Calu3 (cell line): ENCODE measurements around the gene PRPF40A. TPM values are rescaled to one million over a fixed set of nuclear protein-coding genes. Genes with fewer than 3 reads are reported as not detected.

ENCODE experiments used
- BruUV-seq: library from RNA; stranded (reverse); fragments of 400-500 nt; replicated peaks from 2 replicates; lab custom pipeline; 2021; lab: Mats Ljungman, UMichigan
- CTCF ChIA-PET: fragments of 300-600 bp; sonication (Branson Sonifier 250); formaldehyde crosslinking; loops from one replicate; lab custom pipeline; 2022; ENCODE audit warnings: antibody characterized with exemption; lab: Charles Lee
- DNase-seq: peaks from one replicate; pipeline ENCODE4 v3.0.0; 2022
- H3K27ac Mint-ChIP-seq: one replicate; pipeline ENCODE4 v1.8.0; 2022; ENCODE audit warnings: mixed read lengths; ENCODE audit not compliant: unreplicated experiment
- H3K27me3 Mint-ChIP-seq: one replicate; pipeline ENCODE4 v1.8.0; 2022; ENCODE audit warnings: mixed read lengths; ENCODE audit not compliant: unreplicated experiment
- H3K36me3 Mint-ChIP-seq: one replicate; pipeline ENCODE4 v1.8.0; 2022; ENCODE audit warnings: mild to moderate bottlenecking, moderate library complexity, mixed read lengths; ENCODE audit not compliant: insufficient read depth, unreplicated experiment
- H3K4me1 Mint-ChIP-seq: one replicate; pipeline ENCODE4 v1.8.0; 2022; ENCODE audit warnings: mild to moderate bottlenecking, low read depth, mixed read lengths; ENCODE audit not compliant: unreplicated experiment
- H3K4me3 Mint-ChIP-seq: one replicate; pipeline ENCODE4 v1.8.0; 2022; ENCODE audit warnings: mild to moderate bottlenecking, low read depth, moderate library complexity, mixed read lengths; ENCODE audit not compliant: unreplicated experiment
- H3K9me3 Mint-ChIP-seq: one replicate; pipeline ENCODE4 v1.8.0; 2022; ENCODE audit warnings: low read depth, mixed read lengths; ENCODE audit not compliant: unreplicated experiment
- CTCF ChIP-seq: fragments of 200-600 bp; IDR thresholded peaks from one replicate; pipeline ENCODE4 v1.8.0; 2022; ENCODE audit warnings: antibody characterized with exemption; ENCODE audit not compliant: unreplicated experiment
- intact Hi-C: fragments of 100-400 bp; cut with micrococcal nuclease; formaldehyde crosslinking; loops from one replicate; pipeline ENCODE4 v1.10.0; 2022; ENCODE audit not compliant: unreplicated experiment
- total RNA-seq: library from RNA; stranded (reverse); gene quantifications from 2 replicates; pipeline ENCODE4 v1.2.3, GENCODE V29; 2022

The PRPF40A gene
- total RNA-seq, 1 experiment from 2014 or later = 118 TPM

- peak; percentile 65 for DNase-seq
- CTCF ChIA-PET = interaction anchor here (0.6 kb wide), 1 partner anchor 199 kb away, joined by 3 read pairs; no protein-coding TSS in a partner anchor
- intact Hi-C loops = loop anchor here (2.0 kb wide), 1 partner anchor 21 kb away; no protein-coding TSS in a partner anchor
- no peaks in the 10 kb centered on the region for H3K9me3 Mint-ChIP-seq
- peak overlapping the region; percentile 96 for H3K27ac Mint-ChIP-seq
- no peaks in the 10 kb centered on the region for H3K4me1 Mint-ChIP-seq
- H3K4me3 Mint-ChIP-seq = peak overlapping the region; percentile 96
- no TSS peak for BruUV-seq
- peaks cover 78% of the 10 kb centered on the region for H3K36me3 Mint-ChIP-seq
- no peaks in the 10 kb centered on the region for H3K27me3 Mint-ChIP-seq
- peak; percentile 84 for TF ChIP-seq CTCF
These were observed 1.3 kb downstream of the PRPF40A start for GRCh38 chr2:152715854-152716428.

- peaks cover 86% of the 10 kb centered on the region for H3K36me3 Mint-ChIP-seq
- intact Hi-C loops = loop anchor here (2.0 kb wide), 1 partner anchor 20 kb away; no protein-coding TSS in a partner anchor
- no TSS peak for BruUV-seq
- TF ChIP-seq CTCF = no peak
- H3K4me1 Mint-ChIP-seq = no peaks in the 10 kb centered on the region
- no peak overlapping the region for H3K27ac Mint-ChIP-seq
- DNase-seq = no peak
- CTCF ChIA-PET = interaction anchor here (0.6 kb wide), 1 partner anchor 198 kb away, joined by 3 read pairs; no protein-coding TSS in a partner anchor
- H3K4me3 Mint-ChIP-seq = peak overlapping the region; percentile 96
- no peaks in the 10 kb centered on the region for H3K27me3 Mint-ChIP-seq
- H3K9me3 Mint-ChIP-seq = no peaks in the 10 kb centered on the region
These were observed 2.1 kb downstream of the PRPF40A start for GRCh38 chr2:152715112-152715511.

- Mint-ChIP-seq H3K9me3 (peaks cover 10% of the 10 kb centered on the region), H3K36me3 (peaks cover 75% of the 10 kb centered on the region), H3K27me3 (no peaks in the 10 kb centered on the region), H3K4me3 (no peak overlapping the region), H3K27ac (no peak overlapping the region), H3K4me1 (peaks cover 11% of the 10 kb centered on the region)
- no peak for TF ChIP-seq CTCF
- DNase-seq = no peak
- CTCF ChIA-PET = no interaction called here
- no TSS peak for BruUV-seq
- intact Hi-C loops = no loop called here
These were observed 6.5 kb downstream of the PRPF40A start for GRCh38 chr2:152710713-152711112.

- no peak overlapping the region for H3K27ac Mint-ChIP-seq
- no peak for TF ChIP-seq CTCF
These were observed 8.5 kb downstream of the PRPF40A start for GRCh38 chr2:152708742-152709141.

More at GRCh38 chr2:152708742-152709141, 8.5 kb downstream of the PRPF40A start:
- Mint-ChIP-seq H3K4me1 (peaks cover 11% of the 10 kb centered on the region), H3K27me3 (no peaks in the 10 kb centered on the region), H3K36me3 (peaks cover 59% of the 10 kb centered on the region), H3K9me3 (peaks cover 10% of the 10 kb centered on the region), H3K4me3 (no peak overlapping the region)
- intact Hi-C loops = no loop called here
- no peak for DNase-seq
- CTCF ChIA-PET = no interaction called here
- no TSS peak for BruUV-seq
